Tibial nerve (tissue), 4 donors: ENCODE results near the gene FTMT.

Experiments
- CTCF ChIP-seq, 5 experiments: fragments of 200-600 bp in 3 of 5; fragments of 450-650 bp in 2 of 5; sonication (generic) in 3 of 5; IDR thresholded peaks; one replicate each; pipeline ENCODE4 v1.5.1; 2016 to 2019; ENCODE audit warnings: antibody characterized with exemption in 5 of 5, mild to moderate bottlenecking in 3 of 5, moderate library complexity in 2 of 5
- EP300 ChIP-seq, 2 donors: sonication (generic); formaldehyde crosslinking; IDR thresholded peaks; one replicate each; pipeline ENCODE4 v1.6.1; 2017; ENCODE audit warnings: antibody characterized with exemption in 2 of 2, mild to moderate bottlenecking in 1 of 2
- POLR2A ChIP-seq, 2 donors: fragments of 450-650 bp; IDR thresholded peaks; one replicate each; pipeline ENCODE4 v1.6.1; 2017; ENCODE audit warnings: antibody characterized with exemption in 2 of 2, mild to moderate bottlenecking in 2 of 2, moderate library complexity in 2 of 2

GRCh38 chr5:121834021-121834420, 17.7 kb upstream of the FTMT start:
- TF ChIP-seq EP300 (IDR thresholded peaks at IDR 0.05): no peak
- TF ChIP-seq CTCF (IDR thresholded peaks at IDR 0.05): no peak
- TF ChIP-seq POLR2A (IDR thresholded peaks at IDR 0.05): no peak
